Measurements from ENCODE around the gene PVALEF.

PVALEF gene

GRCh38 chr17:81127526-81128177 is 37.7 kb upstream of the PVALEF start:
- DNase-seq (ENCODE audit: low read depth, low spot score): no peak
- H3K4me3 ChIP-seq (ENCODE audit: low read length): no peak overlapping the region

- DNase-seq (ENCODE audit: low read depth, low spot score): no peak
- H3K4me3 ChIP-seq (ENCODE audit: low read length): no peak overlapping the region
Observed at GRCh38 chr17:81128338-81128737, 37.0 kb upstream of the PVALEF start.

DNA sequence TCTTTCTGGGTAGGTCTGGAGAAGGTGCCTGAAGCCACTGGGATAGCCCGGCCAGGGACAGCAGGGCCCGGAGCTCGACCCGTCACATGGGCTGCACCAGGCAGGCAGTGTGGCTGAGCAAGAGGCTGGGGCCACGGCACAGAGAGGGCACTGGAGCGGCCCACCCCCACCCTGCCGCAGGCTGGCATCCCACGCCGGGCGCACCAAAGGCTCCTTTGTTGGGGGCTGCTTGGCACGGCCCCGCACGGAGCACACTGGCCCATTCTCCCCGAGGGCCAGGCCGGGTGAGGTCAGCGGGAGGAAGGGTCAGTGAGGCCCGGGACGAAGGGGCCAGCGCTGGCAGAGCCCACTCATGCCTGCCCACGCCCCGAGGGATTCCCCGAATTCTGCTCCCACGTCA is 36.5 kb upstream of the PVALEF start:
- H3K4me3 ChIP-seq (ENCODE audit: low read length): no peak overlapping the region
- no peak for DNase-seq (ENCODE audit: low read depth, low spot score)

DNA sequence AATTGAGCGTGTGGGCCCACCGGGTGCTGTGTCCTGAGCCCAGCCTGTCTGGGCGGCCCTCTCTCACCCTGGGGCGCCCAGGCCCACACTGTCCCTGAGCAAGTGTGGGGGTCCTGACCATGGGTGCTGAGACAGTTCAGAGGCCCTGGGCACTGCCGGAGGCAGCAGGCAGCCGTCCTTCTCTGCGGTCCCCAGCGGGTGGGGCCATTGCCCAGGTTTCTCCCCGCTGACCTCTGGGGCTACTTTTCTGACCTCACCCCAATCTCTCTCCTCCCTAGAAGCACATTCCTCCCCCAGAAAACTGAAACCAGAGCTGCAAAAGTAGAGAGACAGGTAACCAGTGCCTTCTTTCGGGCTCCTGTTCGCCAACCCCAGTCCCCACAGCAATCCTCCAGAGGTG is 36.0 kb upstream of the PVALEF start:
- no peak for DNase-seq (ENCODE audit: low read depth, low spot score)
- H3K4me3 ChIP-seq (ENCODE audit: low read length): no peak overlapping the region

DNA sequence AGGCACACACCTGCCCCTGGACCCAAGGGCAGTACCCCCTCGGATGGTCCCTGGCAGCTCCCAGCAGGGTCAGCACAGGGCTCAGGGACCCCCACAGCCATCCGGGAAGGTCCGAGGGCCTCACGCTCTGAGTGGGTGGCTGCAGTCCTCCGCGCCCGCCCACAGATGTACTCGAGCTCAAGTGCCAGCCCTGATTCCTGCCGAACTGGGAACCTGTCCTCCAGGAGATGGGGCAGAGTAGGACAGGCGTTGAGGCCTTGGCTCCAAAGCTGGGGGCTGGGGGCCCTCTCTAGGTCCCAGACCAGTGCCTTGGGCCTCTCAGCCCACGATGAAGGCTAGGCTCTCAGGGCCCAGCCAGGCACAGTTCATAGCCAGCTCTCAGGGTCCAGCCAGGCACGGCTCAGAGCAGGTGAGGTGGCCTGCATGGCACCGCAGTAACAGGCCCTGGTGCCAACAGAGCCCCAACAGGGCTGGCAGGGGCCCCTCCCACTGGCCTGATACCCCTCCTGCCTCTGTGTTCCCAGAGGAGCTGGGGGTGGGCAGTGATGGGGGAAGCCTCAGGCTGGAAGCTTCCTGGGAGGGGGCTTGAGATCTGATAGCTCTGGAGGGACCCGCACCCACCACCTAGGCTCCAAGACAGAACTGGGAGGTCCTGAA is 35.5 kb upstream of the PVALEF start:
- H3K4me3 ChIP-seq (ENCODE audit: low read length): no peak overlapping the region

DNA sequence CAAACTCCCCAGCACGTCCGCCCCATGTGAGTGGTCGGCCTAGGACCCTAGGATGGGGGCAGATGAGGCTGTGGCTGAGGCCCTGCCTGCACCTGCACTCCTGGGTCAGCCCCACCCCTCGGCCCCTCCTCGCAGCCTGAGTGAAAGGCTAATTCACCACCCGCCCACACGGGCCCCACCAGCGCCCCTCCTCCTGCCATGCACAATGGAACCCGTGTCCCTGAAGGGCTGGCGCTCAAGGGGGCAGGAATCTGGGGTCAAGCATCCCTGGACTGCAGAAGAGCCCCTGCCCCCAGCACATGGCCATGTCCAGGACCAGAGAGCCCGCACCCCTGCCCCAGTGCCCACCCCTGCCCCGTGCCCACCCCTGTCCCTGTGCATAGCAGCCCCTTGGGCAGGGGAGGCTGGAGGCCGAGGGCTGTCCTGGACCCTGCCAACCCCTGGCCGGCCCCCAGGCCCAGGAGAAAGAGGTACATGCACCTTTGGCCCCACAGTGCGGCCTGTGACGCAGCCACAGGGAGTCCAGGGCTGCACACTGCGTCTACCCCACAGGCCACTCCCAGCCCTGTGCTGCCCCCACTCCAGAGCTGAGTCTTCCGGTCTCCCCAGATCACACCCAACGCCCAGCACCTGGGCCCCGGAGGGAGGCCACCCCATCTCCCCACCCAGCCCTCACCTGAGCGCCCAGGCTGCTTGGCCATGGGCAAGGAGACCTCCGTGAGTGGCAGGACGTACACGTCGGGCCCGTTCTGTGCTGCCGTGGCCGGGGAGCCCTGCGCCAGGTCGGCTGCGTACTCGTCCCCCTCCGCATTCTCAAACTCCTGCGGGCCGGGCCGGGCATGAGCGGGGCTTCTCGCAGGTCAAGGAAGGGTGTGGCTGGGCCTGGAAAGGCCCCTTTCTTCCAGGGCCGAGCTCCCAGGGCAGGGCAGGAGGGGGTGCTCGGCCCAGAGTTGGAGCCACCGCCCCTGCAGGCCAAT is 34.6 kb upstream of the PVALEF start:
- no peak for DNase-seq (ENCODE audit: low read depth, low spot score)
- H3K4me3 ChIP-seq (ENCODE audit: low read length): no peak overlapping the region

More for the DNA sequence above, 35.5 kb upstream of the PVALEF start:
- no peak for DNase-seq (ENCODE audit: low read depth, low spot score)

- H3K4me3 ChIP-seq (ENCODE audit: low read length): no peak overlapping the region
- no peak for DNase-seq (ENCODE audit: low read depth, low spot score)
Observed at GRCh38 chr17:81131486-81132196, 33.7 kb upstream of the PVALEF start.

DNA sequence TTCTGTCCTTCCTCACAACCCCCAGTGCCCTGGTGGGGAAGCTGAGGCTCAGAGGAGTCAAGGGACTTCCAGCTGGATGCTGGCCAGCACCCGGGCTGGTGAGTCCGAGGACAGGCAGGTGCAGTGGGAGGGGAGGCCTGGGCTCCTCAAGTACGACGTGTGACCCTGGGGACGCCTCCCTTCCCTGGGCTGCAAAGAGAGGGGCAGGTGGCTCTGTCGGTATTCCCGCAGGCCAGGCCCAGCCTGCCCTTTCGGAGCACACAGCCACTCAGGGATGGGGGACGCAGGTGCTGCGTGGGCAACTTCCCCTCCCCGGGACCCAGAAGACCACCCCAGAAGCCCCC is 33.1 kb upstream of the PVALEF start:
- H3K4me3 ChIP-seq (ENCODE audit: low read length): no peak overlapping the region
- no peak for DNase-seq (ENCODE audit: low read depth, low spot score)

GRCh38 chr17:81132770-81133723 is 32.3 kb upstream of the PVALEF start:
- DNase-seq (ENCODE audit: low read depth, low spot score): no peak
- H3K4me3 ChIP-seq (ENCODE audit: low read length): no peak overlapping the region

DNA sequence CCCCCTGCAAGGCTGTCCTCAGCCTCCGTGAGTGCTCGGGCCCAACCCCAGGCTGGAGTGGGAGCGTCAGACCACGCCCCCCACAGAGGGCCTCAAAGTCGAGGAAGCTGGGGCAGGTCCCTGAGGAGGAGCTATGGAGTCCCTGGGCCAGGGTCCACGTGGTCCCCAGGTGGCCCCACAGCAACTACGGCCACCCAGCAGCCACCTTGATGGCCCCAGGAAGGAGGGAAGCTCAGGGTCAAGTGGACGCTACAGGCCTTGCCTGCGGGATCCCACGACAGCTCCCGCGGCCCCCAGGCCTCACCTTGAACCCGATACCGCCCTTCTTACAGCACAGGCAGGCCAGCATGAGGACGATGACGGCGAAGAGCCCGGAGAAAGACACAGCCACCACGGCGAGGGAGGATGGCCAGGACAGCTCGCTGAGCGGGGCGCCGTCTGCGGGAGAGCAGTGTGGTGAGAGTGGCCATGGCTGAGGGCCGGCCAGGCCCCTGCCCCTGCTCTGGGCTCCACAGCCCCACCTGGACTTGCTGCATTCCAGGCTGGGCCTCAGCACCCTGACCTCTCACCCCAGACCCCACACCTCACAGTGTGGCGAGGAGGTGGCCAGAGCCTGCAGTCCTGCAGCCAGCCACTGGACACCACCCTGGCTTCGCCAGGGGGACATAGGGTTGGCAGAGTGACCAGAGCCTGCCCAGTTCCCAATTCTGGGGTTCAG is 31.1 kb upstream of the PVALEF start:
- DNase-seq (ENCODE audit: low read depth, low spot score): no peak

GRCh38 chr17:81135505-81136278 is 29.6 kb upstream of the PVALEF start:
- H3K4me3 ChIP-seq (ENCODE audit: low read length): no peak overlapping the region
- DNase-seq (ENCODE audit: low read depth, low spot score): peak; percentile 11

More for the DNA sequence above, 31.1 kb upstream of the PVALEF start:
- H3K4me3 ChIP-seq (ENCODE audit: low read length): no peak overlapping the region

GRCh38 chr17:81136366-81136765 is 28.9 kb upstream of the PVALEF start:
- no peak overlapping the region for H3K4me3 ChIP-seq (ENCODE audit: low read length)
- DNase-seq (ENCODE audit: low read depth, low spot score): no peak

- no peak overlapping the region for H3K4me3 ChIP-seq (ENCODE audit: low read length)
- no peak for DNase-seq (ENCODE audit: low read depth, low spot score)
Observed at GRCh38 chr17:81137248-81137647, 28.1 kb upstream of the PVALEF start.

- no peak for DNase-seq (ENCODE audit: low read depth, low spot score)
- no peak overlapping the region for H3K4me3 ChIP-seq (ENCODE audit: low read length)
Observed at GRCh38 chr17:81138083-81138482, 27.2 kb upstream of the PVALEF start.

DNA sequence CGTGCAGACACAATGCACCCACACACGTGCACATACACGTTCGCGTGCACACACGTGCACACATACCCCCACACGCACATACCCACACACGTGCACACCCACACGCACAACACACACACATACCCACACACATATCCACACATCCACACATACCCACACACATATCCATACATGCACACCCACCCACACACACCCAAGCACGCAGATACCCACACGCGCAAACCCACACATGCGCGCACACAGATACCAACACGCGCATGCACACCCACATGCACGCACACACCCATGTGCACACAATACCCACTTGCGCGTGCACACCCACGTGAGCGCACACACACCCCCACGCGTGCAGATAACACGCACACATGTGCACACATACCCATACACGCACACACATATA is 26.8 kb upstream of the PVALEF start:
- DNase-seq (ENCODE audit: low read depth, low spot score): no peak
- no peak overlapping the region for H3K4me3 ChIP-seq (ENCODE audit: low read length)

DNA sequence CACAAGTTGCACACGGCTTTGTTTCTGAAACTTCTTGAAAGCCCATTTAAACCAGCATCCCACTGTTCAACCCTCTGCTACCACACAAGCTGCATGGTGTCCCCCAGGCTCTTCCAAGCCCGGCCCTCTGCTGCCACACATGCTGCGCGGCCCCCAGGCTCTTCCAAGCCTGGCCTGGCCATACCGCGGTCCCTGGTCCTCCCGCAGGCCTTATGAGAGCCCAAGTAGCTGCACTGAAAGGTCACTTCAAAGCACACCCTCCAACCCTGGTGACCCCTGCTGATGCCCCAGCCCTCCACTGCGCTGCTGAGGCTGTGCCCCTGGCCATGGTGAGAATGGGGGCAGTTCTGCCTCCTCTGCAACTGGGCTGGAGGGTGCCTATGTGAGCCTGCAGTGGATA is 25.9 kb upstream of the PVALEF start:
- no peak for DNase-seq (ENCODE audit: low read depth, low spot score)
- no peak overlapping the region for H3K4me3 ChIP-seq (ENCODE audit: low read length)

GRCh38 chr17:81140018-81140417 is 25.3 kb upstream of the PVALEF start:
- DNase-seq (ENCODE audit: low read depth, low spot score): no peak
- no peak overlapping the region for H3K4me3 ChIP-seq (ENCODE audit: low read length)

All from Jurkat, Clone E6-1 (cell line).